HG03095 (cell line): Measurements from ENCODE around the gene RELL1.

Experiments used
- ATAC-seq: cut with Tn5 transposase; IDR thresholded peaks from one replicate; pipeline ENCODE4 v1.9.1; 2021; ENCODE audit warnings: moderate library complexity; ENCODE audit not compliant: unreplicated experiment

RELL1 gene

DNA sequence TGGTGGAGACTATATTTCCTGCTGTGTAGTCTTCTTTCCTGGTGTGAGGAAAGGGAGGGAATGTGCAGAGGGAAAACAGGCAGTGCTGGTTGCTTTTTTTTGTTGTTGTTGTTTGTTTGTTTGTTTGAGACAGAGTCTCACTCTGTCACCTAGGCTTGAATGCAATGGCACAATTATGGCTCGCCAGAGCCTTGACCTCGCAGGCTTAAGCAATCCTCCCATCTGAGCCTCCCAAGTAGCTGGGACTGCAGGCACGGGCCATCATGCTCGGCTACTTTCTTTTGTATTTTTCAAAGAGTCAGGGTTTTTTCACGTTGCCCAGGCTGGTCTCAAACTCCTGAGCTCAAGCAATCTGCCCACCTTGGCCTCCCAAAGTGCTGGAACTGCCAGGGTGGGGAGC lies 82.5 kb downstream of the RELL1 start:
- no peak for ATAC-seq

DNA sequence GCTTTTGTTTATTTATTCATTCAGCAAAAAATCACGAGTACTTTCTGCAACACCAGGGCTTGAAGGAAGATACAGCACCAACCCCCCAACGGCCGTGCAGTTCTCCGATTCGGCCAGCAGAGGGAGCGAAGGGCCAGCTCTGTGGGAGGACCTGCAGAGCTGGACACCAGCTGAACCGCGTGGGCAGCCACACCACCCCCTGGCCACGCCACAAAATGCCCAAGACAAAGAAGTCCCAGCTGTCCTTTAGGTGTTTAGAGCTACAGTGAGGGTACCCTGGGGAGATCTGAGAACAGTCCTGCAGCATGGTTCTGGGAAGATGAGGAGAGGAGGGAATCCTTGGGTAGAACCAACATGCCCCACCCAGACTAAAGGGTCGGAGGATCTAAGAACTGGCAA lies 83.1 kb downstream of the RELL1 start:
- peak; percentile 74 for ATAC-seq

DNA sequence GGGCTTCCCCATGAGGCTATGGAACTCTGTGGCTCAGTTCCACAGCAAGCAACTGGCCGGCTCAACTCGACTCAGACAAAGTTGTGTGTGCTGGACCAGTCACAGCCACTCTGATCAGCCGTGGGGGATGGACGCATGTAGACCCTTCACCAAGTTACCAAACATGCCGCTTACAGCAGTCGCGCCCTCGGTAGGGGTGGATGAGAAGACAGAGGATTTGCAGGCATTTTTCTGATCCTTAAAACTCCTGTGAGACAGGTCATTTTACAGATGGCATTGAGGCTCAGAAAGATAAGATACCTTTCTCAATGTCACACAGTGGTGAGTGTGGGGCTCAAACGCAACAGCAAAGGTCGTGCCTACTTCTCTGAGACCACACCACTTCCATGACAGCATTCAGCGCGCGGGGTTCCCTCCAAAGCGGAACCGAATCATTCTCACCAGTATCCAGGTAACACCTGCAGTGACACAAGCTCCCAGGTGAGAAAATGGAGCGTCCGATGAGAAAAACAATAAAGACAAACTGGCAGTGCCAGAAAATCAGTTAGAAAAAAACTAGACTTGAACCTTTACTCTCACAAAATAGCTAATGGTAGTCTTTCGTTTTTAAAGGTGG lies 83.6 kb downstream of the RELL1 start:
- ATAC-seq, result no peak

DNA sequence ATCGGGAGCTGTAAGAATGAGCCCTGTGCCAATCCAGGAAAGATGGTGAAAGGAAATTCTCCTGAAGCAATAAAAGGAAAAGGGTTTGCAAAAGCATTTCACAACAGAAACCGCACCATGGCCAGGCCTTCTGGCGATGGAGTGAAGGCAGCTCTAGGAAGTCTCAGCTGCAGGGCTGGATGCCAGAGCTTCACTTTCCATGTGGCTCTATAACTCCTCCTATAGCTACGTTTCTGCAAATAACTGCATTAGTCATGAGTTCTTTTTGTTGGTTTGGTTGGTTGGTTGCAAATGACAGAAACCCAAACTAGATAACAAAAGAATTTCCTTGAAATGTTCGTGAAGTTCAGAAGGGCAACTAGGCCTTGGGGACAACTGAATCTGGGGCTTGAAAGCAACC lies 84.6 kb downstream of the RELL1 start:
- no peak for ATAC-seq

DNA sequence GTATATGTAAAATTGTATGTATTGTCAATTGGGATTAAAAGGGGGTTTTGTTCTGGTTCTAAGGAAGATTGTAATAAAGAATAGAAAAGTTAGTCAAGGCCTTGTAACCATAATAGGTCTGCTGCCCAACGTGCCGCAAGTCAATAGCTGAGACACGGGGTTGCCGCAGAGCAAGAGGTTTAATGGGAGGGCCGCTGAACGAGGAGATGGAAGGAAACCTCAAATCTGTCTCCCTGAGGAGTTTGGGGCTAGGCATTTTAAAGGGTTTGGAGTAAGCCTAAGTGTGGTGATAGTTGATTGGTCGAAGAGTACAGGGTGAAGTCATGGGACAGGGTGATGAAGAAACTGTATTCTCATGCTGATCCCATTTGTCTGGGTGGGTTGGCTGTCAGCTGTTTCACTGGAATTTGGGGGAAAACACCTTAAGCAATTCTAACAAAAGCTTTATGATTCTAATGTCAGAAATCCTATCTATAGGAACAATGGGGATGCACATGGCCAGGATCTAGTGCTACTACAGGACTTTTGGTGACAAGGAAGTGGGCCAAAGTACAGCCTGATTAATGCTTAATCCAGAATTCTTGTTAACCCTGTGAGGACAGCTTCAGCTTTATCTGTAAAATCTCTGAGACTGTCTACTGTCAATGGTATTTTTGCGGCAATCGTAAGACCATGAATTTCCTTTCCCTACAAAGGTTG lies 86.9 kb downstream of the RELL1 start:
- no peak for ATAC-seq

DNA sequence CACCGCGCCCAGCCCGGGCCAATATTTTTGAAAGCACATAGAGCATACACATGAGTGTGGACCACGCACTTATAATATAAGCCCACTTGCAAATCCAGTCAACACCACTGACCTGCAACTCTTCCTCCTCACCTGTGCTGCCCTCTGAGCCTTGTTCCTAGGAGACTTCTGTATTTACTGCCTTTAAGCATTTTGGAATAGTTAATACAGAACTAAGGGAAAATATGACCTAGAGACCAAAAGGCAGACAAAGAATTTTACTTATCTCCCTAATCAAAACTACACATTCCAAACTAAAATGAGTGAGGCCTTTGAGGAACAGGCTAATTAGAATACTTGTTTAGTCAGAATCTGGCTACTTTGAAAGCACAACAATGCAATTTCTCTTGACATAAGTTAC lies 89.1 kb downstream of the RELL1 start:
- no peak for ATAC-seq

DNA sequence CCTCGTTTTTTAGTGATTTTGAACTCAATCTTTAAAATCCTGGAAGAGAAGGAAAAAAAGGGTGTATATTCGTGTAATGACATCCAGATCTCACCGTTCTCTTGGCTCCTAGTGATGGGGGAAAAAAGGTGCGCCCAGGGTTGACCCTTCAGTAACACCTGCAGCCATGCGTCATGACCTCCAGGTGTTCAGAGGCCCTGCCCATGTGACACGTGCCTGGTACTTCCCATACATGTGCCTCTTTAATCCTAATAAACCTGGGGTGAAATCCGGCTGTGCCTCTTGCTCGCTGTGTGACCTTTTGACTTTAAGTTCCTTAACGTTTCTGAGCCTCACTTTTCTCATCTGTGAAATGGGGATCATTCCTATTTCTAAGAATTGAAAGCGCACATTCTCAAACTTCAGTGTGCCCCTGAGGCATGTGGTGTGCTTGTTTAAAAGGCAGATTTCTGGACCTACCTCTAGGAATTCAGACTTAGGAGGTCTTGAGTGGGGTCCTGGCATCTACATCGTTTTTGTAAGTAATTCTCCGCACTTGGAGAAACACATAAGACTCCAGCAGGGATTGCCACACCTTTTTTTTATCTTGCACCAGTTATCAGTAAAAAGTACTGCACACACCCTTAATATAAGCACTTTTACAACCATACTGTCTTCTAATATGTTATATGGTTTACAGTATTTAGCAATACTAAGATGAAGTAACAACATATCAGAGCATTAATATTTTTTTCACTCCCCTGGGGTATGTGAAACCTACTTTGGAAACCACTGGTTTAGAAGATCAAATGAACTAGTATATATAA lies 90.1 kb downstream of the RELL1 start:
- ATAC-seq, result no peak

DNA sequence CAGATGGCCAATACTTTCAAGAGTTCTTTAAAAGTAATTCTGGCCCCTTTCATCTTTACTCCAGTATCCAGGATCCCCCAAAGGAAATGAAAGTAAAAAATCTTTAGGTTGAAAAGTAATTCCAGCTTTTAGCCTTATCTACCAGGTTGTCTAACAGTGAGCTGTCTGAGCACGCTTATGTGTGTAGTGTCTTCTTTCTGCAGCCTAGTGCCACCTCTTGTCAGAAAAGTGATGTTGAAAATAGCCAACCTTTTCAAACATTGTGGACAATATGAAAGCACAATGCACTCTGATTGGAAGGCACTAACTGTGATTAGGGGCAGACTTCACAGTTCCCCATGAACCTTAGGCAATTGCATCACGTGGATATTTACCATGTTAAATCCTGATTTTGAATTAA lies 92.1 kb downstream of the RELL1 start:
- ATAC-seq, result no peak

DNA sequence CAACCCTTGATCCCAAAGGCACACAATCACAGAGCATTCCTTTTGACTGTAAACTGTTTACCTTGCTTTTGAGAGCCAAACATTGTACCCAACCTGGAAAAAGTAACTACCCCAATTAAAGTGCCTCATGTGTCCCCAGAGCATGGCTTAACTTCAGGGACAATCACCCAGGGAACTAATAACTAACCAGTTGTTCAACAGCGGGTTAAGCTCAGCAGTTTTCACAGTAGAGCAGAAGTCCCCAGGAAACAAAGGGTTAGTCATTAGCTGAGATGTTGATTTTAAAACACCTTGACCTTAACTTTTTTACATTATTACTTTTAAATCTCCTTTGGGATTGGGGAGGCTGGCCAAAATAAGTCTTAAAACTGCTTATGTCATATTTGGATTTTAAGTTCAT lies 94.8 kb downstream of the RELL1 start:
- no peak for ATAC-seq

DNA sequence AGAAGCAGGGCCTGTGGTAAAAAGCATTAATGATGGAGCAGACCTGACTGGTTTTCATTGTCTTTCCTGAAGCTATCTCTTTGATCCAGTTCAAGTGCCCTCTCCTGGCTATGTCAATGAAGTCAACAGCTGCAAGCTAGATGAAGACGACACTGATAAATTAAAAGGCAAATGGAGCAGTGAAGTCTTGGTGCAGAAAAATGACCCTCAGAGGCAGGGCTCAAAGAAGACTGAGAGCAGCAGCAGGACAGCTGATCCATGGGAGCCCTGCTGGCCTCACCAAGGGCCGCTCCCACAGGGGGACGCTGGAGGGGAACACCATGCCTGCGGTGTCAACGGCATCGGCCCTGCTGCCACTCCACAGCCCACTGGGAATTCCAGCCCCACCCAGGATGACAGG lies 96.2 kb downstream of the RELL1 start:
- no peak for ATAC-seq

DNA sequence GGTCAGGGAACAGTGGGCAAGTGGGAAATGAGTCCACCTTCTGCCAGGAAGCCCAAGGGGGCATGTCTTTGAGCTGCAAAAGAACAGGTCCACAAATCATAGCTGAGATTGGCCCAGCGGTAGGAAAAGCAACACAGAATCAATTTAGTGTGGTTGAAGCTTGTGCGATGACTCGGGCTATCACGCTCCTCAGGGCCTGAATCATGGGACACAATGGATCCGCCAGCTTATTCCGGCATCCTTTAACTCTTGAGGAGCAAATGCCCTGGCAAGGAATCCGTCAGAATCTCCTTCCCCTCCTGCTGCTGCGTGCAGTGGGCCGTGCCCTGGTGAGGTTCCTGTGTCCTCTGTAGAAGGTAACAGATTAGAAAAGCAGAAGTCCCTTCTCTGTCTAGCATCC lies 98.0 kb downstream of the RELL1 start:
- ATAC-seq, result no peak

DNA sequence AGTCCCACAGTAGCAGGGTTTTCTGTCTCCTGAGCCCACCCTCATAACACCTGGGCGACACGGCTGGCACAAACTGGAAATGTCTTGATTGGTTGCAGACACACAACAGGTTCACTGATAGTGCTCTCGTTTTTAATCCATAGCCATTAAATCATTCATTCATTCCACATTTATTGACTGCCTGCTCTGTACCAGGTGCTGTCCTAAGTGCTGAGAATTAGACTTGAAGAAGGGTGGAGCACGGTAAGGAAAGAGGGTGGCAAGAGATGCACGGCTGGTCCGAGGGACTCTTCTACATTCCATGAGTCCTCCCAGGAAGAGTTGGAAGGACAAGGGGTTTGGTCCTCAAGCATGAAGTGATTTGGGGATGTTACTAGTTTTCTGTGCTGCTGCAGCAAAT lies 100.0 kb downstream of the RELL1 start:
- ATAC-seq, result no peak

DNA sequence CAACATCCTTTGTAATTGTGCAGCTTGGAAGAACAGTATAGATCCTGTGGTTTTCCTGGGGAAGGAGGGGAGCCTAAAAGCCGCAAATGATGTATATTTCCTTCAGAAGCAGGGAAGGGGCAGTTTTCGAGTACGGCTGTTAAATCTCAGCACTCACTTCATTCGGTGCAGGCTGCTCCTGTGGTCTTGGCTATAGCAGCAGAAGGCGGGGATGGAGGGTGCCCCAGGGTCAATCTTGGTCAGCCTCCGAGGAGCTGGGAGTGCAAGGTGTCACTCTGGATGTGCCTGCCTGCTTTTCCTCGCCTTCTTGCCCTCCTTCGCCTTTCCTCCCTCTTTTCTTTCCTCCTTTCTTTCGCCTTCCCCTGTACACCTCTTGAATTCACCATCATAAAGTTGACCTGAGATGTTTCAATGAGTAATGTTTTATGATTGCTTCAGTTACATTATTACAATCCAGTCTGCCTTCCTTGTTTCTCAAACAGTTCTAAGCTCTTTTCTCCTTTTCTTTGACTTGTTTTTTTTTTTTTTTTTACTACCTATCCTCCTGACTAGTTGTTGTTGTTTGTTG lies 101.6 kb downstream of the RELL1 start:
- ATAC-seq, result no peak

DNA sequence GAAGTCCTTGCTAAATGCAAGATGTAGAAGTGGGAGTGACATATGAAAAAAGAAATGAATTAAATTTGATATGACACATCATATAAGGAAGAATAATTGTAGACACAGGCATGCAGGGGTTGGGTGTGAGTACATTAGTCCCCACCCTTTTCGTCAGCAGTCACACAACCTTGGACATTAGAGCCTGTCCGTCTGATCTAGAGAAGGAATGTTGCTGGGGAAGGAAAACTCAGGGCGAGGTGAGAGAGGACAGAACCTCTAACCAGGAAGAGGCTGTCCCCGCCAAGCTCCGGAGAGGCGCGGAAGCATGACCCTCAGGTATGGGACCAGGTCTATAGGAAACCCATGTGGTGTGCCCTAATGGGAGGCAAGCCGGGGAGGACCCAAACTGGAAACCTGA lies 102.1 kb downstream of the RELL1 start:
- no peak for ATAC-seq

DNA sequence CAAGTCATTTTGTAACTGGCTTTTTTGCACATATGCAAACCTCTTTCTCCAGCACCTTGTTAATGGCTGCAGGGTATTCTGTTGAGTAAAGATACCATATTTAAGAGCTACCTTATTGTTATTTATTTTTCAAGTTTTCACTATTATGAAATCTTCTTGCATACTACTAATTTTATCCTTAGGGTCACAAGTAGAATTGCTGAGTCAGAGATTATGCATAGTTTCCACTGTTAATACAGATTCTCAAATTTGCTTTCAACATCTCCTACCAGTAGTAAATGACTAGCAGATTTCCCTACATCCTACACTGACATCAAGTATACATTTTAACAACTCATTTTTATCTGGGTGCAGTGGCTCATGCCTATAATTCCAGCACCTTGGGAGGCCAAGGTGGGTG lies 112.6 kb downstream of the RELL1 start:
- ATAC-seq, result no peak

DNA sequence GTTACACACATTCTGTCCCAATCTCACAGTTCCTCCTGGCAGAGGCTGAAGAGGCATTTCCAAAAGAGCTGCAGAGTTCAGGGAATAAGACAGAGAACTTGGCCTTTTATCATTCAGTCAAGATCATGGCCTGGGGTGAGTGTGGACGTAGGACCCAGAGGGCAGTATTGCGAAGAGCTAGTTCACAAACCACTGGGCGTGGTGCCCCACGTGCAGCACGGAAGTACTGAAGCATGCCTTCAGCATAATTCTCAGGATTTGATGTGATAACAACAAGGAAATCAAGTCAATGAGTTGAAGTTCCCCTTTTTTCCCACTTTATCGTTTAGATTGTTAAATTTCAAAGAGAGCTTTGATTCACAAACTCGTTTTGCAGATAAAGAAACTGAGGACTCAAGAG lies 117.7 kb downstream of the RELL1 start:
- no peak for ATAC-seq

DNA sequence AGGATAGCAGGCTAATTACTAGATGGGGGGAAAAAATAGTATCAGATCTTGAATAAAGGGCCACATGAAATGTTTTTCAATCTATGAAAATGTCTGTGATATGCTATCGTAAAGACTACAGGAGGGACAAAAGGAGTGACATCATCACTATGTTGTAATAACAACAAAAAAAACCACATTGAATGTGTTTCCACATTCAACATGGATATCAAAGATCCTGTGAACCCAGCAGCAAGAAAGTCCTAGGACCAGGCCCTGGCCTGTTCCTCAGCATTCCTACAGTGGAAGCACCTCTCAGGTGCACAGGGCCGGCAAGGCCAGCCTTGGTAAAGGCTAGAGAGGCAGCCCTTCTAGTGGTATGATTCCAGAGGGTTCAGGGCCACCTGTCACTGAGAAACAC lies 118.3 kb downstream of the RELL1 start:
- ATAC-seq, result no peak

DNA sequence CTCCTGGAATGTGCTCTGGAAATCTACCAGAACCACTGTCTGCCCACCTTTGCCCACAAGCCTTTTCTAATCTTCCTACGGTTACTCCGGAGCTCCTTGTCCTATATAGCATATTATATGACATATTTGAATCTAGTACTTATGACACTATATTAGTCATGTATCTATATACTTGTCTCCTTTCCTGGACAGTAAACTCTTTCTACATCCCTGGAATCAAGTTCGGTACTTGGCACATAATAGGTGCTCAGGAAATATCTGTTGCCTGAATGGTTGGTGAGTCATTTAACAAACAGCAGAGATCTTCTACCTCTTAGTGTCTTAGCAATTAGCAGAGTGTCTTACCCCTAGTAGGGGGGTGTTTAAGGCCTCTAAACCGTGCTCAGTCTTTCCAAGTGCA lies 123.6 kb downstream of the RELL1 start:
- no peak for ATAC-seq

DNA sequence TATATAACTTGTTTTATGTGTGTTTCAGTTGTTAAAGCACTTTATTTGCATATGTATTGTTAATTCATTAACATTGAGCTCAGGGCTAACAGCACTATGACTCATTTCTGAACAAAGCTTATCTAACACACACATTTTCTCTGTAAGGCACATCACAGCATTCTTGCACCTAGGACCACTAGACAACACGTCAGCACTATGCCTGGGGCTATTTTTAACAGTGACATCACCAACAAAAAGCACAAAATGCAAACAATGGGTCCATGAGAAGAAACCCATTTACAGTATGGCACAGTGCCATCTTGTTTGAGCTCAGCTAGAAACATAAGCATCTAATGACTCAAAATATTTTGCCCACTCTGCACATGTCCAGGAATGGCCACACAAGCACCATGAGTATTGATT lies 124.4 kb downstream of the RELL1 start:
- ATAC-seq, result no peak

DNA sequence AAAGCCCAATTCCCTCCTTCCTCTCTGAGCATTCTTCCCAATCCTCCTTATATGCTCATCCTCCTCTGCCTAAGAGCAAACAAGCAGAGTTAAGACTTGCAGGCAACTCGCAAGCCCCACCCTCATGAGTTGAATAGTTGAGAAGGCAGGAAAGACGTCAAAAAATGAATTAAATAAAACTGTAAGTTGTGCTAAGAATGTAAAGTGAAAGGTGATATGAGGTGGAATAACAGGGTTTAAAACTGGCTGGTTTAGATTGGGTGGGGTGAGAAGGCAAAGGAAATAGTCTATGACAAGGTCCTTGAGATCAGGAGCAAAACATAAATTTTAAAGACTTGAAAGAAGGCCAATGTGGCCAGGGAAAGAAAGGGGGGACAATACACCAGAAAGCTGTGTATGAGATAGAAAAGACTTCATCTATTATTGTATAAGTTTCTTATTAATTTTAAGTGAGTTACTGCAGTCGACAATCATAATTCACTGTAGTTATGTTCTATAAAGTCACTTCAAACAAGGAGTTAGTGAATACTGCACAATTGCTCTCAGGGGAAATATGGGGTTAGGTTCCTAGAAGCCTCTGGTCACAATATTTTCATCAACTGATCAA lies 124.9 kb downstream of the RELL1 start:
- no peak for ATAC-seq
